Measurements from ENCODE around the gene EHHADH.

The EHHADH gene

GRCh38 chr3:185250247-185250646 lies 3.6 kb downstream of the EHHADH start:
- H3K79me2 ChIP-seq (ENCODE audit: insufficient read depth, low read length) = no peaks in the 10 kb centered on the region
- peaks cover 11% of the 10 kb centered on the region for H3K4me1 ChIP-seq (ENCODE audit: insufficient read depth, low read length, poor library complexity, severe bottlenecking)
- no peaks in the 10 kb centered on the region for H3F3A ChIP-seq (ENCODE audit: low read depth)
- TF ChIP-seq CTCF (conservative IDR thresholded peaks at IDR 0.05; ENCODE audit: low read length) (no peak), EZH2phosphoT487 (IDR thresholded peaks at IDR 0.05; ENCODE audit: borderline replicate concordance) (no peak)
- H3K9me3 ChIP-seq (ENCODE audit: insufficient read depth, low read depth, low read length) = no peaks in the 10 kb centered on the region
- H3K36me3 ChIP-seq (ENCODE audit: insufficient read depth, low read length) = no peaks in the 10 kb centered on the region
- H4K20me1 ChIP-seq (ENCODE audit: insufficient read depth, low read length, poor library complexity, severe bottlenecking) = no peaks in the 10 kb centered on the region
- no peak overlapping the region for H3K4me2 ChIP-seq (ENCODE audit: low read depth, low read length, poor library complexity, severe bottlenecking)
- no peaks in the 10 kb centered on the region for H3K9me2 ChIP-seq (replicated peaks; ENCODE audit: low read depth, low read length)
- H3K27me3 ChIP-seq (ENCODE audit: insufficient read depth, low read length, poor library complexity, severe bottlenecking) = no peaks in the 10 kb centered on the region
- H3K4me3 ChIP-seq (ENCODE audit: low read length, poor library complexity, severe bottlenecking) = no peak overlapping the region
- no peak overlapping the region for H2AFZ ChIP-seq (ENCODE audit: low read length)
- H3K9ac ChIP-seq (ENCODE audit: low read depth, low read length, poor library complexity, severe bottlenecking) = no peak overlapping the region

- no peaks in the 10 kb centered on the region for H3K36me3 ChIP-seq (ENCODE audit: insufficient read depth, low read length)
- H3K79me2 ChIP-seq (ENCODE audit: insufficient read depth, low read length) = no peaks in the 10 kb centered on the region
- no peak for TF ChIP-seq EZH2phosphoT487 (IDR thresholded peaks at IDR 0.05; ENCODE audit: borderline replicate concordance)
- no peak for TF ChIP-seq CTCF (conservative IDR thresholded peaks at IDR 0.05; ENCODE audit: low read length)
- no peak overlapping the region for H3K4me3 ChIP-seq (ENCODE audit: low read length, poor library complexity, severe bottlenecking)
- no peak overlapping the region for H3K9ac ChIP-seq (ENCODE audit: low read depth, low read length, poor library complexity, severe bottlenecking)
- H3K4me2 ChIP-seq (ENCODE audit: low read depth, low read length, poor library complexity, severe bottlenecking) = no peak overlapping the region
- H3K9me3 ChIP-seq (ENCODE audit: insufficient read depth, low read depth, low read length) = no peaks in the 10 kb centered on the region; the same call in 1 of the 2 replicates
- H3F3A ChIP-seq (ENCODE audit: low read depth) = no peaks in the 10 kb centered on the region
- no peaks in the 10 kb centered on the region for H3K9me2 ChIP-seq (replicated peaks; ENCODE audit: low read depth, low read length)
- no peak overlapping the region for H2AFZ ChIP-seq (ENCODE audit: low read length)
- no peaks in the 10 kb centered on the region for H4K20me1 ChIP-seq (ENCODE audit: insufficient read depth, low read length, poor library complexity, severe bottlenecking)
- H3K27me3 ChIP-seq (ENCODE audit: insufficient read depth, low read length, poor library complexity, severe bottlenecking) = no peaks in the 10 kb centered on the region
- H3K4me1 ChIP-seq (ENCODE audit: insufficient read depth, low read length, poor library complexity, severe bottlenecking) = no peaks in the 10 kb centered on the region
Observed at GRCh38 chr3:185242642-185243041, 11.2 kb downstream of the EHHADH start.

GRCh38 chr3:185236969-185237368 lies 16.9 kb downstream of the EHHADH start:
- H3K4me2 ChIP-seq (ENCODE audit: low read depth, low read length, poor library complexity, severe bottlenecking) = no peak overlapping the region
- H3K9me2 ChIP-seq (replicated peaks; ENCODE audit: low read depth, low read length) = no peaks in the 10 kb centered on the region
- H3F3A ChIP-seq (ENCODE audit: low read depth) = no peaks in the 10 kb centered on the region
- H3K4me1 ChIP-seq (ENCODE audit: insufficient read depth, low read length, poor library complexity, severe bottlenecking) = no peaks in the 10 kb centered on the region
- peaks cover 2% of the 10 kb centered on the region; the same call in 1 of the 2 replicates for H3K9me3 ChIP-seq (ENCODE audit: insufficient read depth, low read depth, low read length)
- H2AFZ ChIP-seq (ENCODE audit: low read length) = no peak overlapping the region
- H3K36me3 ChIP-seq (ENCODE audit: insufficient read depth, low read length) = no peaks in the 10 kb centered on the region
- H3K27me3 ChIP-seq (ENCODE audit: insufficient read depth, low read length, poor library complexity, severe bottlenecking) = no peaks in the 10 kb centered on the region
- no peaks in the 10 kb centered on the region for H4K20me1 ChIP-seq (ENCODE audit: insufficient read depth, low read length, poor library complexity, severe bottlenecking)
- H3K4me3 ChIP-seq (ENCODE audit: low read length, poor library complexity, severe bottlenecking) = no peak overlapping the region
- no peaks in the 10 kb centered on the region for H3K79me2 ChIP-seq (ENCODE audit: insufficient read depth, low read length)
- no peak for TF ChIP-seq EZH2phosphoT487 (IDR thresholded peaks at IDR 0.05; ENCODE audit: borderline replicate concordance)
- no peak for TF ChIP-seq CTCF (conservative IDR thresholded peaks at IDR 0.05; ENCODE audit: low read length)
- H3K9ac ChIP-seq (ENCODE audit: low read depth, low read length, poor library complexity, severe bottlenecking) = no peak overlapping the region
